Brain microvascular endothelial cell (primary cell): ENCODE data around the gene RBM5.

Experiments
- DNase-seq: peaks from one replicate; pipeline ENCODE4 v3.0.0-alpha.2; 2020
- H3K27ac ChIP-seq: fragments of 250-450 bp; sonication (Bioruptor Pico); 2 replicates; pipeline ENCODE4 v1.5.1; 2020; ENCODE audit warnings: mild to moderate bottlenecking, moderate library complexity
- H3K27me3 ChIP-seq: fragments of 250-450 bp; sonication (Bioruptor Pico); replicated peaks from 2 replicates; pipeline ENCODE4 v1.5.1; 2020; ENCODE audit warnings: mild to moderate bottlenecking
- H3K36me3 ChIP-seq: fragments of 250-450 bp; sonication (Bioruptor Pico); replicated peaks from 2 replicates; pipeline ENCODE4 v1.5.1; 2020; ENCODE audit warnings: mild to moderate bottlenecking
- H3K4me3 ChIP-seq: 2 replicates; pipeline ENCODE4 v1.5.1; 2011; ENCODE audit warnings: low read depth, mild to moderate bottlenecking, control low read depth, low read length, moderate library complexity
- CTCF ChIP-seq: IDR thresholded peaks from 2 replicates; pipeline ENCODE4 v1.5.1; 2011; ENCODE audit warnings: low read depth, mild to moderate bottlenecking, moderate library complexity, low read length, control low read depth, inconsistent platforms; ENCODE audit errors: missing control alignments
- in situ Hi-C: cut with HindIII; loops from 2 replicates; pipeline ENCODE4 v1.10.0; 2017; ENCODE audit warnings: low sequenced_read_pairs, low pct_ligation_motif_present

RBM5 gene

DNA sequence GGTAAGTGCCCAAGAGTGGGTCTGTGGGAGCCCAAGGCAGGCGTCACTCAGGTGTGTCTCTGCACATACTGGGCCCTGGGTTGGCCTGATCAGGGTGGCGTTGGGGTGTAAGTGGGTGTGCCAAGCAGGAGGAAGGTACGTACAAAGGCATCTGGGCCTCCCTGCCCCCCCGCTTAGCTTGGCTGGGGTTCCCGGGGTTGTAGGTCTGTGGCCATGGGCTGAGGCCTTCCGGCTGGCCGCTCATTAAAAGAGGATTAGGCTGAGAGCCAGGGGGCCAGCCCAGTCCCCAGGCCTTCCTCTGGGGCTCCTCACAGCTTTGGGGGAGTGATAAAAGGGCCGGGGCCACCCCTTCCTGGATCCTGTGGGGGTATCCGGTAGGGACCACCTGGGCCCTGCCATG is 79.7 kb downstream of the RBM5 start:
- no peaks in the 10 kb centered on the region for H3K27me3 ChIP-seq
- H3K36me3 ChIP-seq = no peaks in the 10 kb centered on the region
- H3K4me3 ChIP-seq = no peak overlapping the region
- TF ChIP-seq CTCF = no peak
- H3K27ac ChIP-seq = no peak overlapping the region
- in situ Hi-C loops = no loop called here
- no peak for DNase-seq
